Vagina (tissue), 2 donors: ENCODE measurements around the gene MUC6.

Experiments
- POLR2A ChIP-seq, 2 donors: fragments of 450-650 bp; IDR thresholded peaks; one replicate each; pipeline ENCODE4 v1.6.1; 2017; ENCODE audit warnings: antibody characterized with exemption in 2 of 2, mild to moderate bottlenecking in 2 of 2, moderate library complexity in 2 of 2
- POLR2AphosphoS5 ChIP-seq, 2 donors: sonication (generic); formaldehyde crosslinking; IDR thresholded peaks; one replicate each; pipeline ENCODE4 v1.9.0; 2017; ENCODE audit warnings: antibody characterized with exemption in 2 of 2, mild to moderate bottlenecking in 2 of 2, low read depth in 1 of 2; ENCODE audit not compliant: insufficient read depth in 1 of 2
- TF ChIP-seq, protein P1 (sequence below), 3 experiments: fragments of 450-650 bp in 2 of 3; fragments of 200-600 bp in 1 of 3; sonication (generic) in 1 of 3; IDR thresholded peaks; one replicate each; pipeline ENCODE4 v1.5.1; 2017 to 2019; ENCODE audit warnings: antibody characterized with exemption in 3 of 3, mild to moderate bottlenecking in 2 of 3, moderate library complexity in 2 of 3

DNA sequence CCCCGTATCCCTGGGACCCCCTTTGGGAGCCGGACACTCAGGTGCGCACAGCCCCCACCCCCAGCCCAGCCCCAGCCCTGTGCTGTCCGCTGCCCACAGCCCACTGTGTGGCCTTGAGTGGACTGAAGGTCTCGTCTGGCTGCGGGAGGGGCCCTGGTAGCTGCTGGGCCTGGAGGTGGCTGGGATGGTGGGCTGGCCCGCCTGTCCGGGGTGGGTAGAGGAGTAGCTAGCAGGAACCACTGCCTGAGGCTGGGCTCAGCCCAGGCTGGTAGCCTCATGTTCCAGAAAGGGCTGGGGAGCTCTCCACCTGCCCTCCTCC, 4.6 kb upstream of the MUC6 start:
- TF ChIP-seq, protein P1, sequence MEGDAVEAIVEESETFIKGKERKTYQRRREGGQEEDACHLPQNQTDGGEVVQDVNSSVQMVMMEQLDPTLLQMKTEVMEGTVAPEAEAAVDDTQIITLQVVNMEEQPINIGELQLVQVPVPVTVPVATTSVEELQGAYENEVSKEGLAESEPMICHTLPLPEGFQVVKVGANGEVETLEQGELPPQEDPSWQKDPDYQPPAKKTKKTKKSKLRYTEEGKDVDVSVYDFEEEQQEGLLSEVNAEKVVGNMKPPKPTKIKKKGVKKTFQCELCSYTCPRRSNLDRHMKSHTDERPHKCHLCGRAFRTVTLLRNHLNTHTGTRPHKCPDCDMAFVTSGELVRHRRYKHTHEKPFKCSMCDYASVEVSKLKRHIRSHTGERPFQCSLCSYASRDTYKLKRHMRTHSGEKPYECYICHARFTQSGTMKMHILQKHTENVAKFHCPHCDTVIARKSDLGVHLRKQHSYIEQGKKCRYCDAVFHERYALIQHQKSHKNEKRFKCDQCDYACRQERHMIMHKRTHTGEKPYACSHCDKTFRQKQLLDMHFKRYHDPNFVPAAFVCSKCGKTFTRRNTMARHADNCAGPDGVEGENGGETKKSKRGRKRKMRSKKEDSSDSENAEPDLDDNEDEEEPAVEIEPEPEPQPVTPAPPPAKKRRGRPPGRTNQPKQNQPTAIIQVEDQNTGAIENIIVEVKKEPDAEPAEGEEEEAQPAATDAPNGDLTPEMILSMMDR (IDR thresholded peaks at IDR 0.05), result no peak
- no peak for TF ChIP-seq POLR2A (IDR thresholded peaks at IDR 0.05)
- TF ChIP-seq POLR2AphosphoS5 (IDR thresholded peaks at IDR 0.05; ENCODE audit: insufficient read depth in 1 of 2, low read depth in 1 of 2), result no peak
